Right lobe of liver (tissue), 6 donors: ENCODE results near the gene PKLR. TPM values are rescaled to one million over a fixed set of nuclear protein-coding genes. Genes with fewer than 3 reads are reported as not detected.
"Not testable (repeated sequence)": the region's sequence is repeated elsewhere in the genome, so short reads cannot be mapped to it uniquely, and the experiment has no call there.

Experiments
- ATAC-seq, 4 donors: fragments of 200-7000 bp; cut with Tn5 transposase; one replicate each; pipeline ENCODE4 v1.9.1; 2020; ENCODE audit warnings: mild to moderate bottlenecking in 4 of 4, moderate library complexity in 4 of 4
- DNase-seq, 3 donors: peaks; one replicate each; pipeline ENCODE4 v3.0.0-alpha.2; 2020
- H3K27ac ChIP-seq, 3 donors: fragments of 200-600 bp; one replicate each; pipeline ENCODE4 v1.8.0; 2022
- H3K27me3 ChIP-seq, 2 donors: fragments of 200-600 bp; one replicate each; pipeline ENCODE4 v1.8.0; 2022
- H3K36me3 ChIP-seq, 4 donors: fragments of 200-600 bp; sonication (generic) in 1 of 4; one replicate each; pipeline versions ENCODE4 v1.5.1 to v1.8.0; 2017 to 2022; ENCODE audit warnings: control low read depth in 1 of 4
- H3K4me1 ChIP-seq, 4 donors: fragments of 200-600 bp; sonication (generic) in 1 of 4; one replicate each; pipeline versions ENCODE4 v1.5.1 to v1.8.0; 2017 to 2022; ENCODE audit warnings: control low read depth in 1 of 4
- H3K4me3 ChIP-seq, 3 donors: fragments of 200-600 bp; one replicate each; pipeline ENCODE4 v1.8.0; 2022
- H3K9me3 ChIP-seq, 4 donors: fragments of 200-600 bp; sonication (generic) in 1 of 4; one replicate each; pipeline versions ENCODE4 v1.5.1 to v1.8.0; 2017 to 2022; ENCODE audit warnings: control low read depth in 1 of 4
- CTCF ChIP-seq, 4 donors: fragments of 200-600 bp in 3 of 4; fragments of 450-650 bp in 1 of 4; IDR thresholded peaks; one replicate each; pipeline versions ENCODE4 v1.5.1 to v1.8.0; 2016 to 2022; ENCODE audit warnings: antibody characterized with exemption in 4 of 4, mild to moderate bottlenecking in 2 of 4
- POLR2A ChIP-seq: fragments of 450-650 bp; IDR thresholded peaks from one replicate; pipeline ENCODE4 v1.6.1; 2017; ENCODE audit warnings: antibody characterized with exemption, mild to moderate bottlenecking
- WGBS: methylation state at CpG from one replicate; pipeline ENCODE4 v1.1.6; 2018; ENCODE audit warnings: low coverage, low lambda C conversion rate; ENCODE audit not compliant: insufficient coverage; ENCODE audit errors: missing lambda C conversion rate; 5-methylcytosine and 5-hydroxymethylcytosine counted together
- intact Hi-C, 2 donors: fragments of 100-400 bp; cut with DNase I; formaldehyde crosslinking; loops; one replicate each; pipeline versions ENCODE4 v1.11.2 to v1.14.1; 2022
- total RNA-seq, 6 experiments: library from RNA; depleted of rRNA in 2 of 6; stranded (reverse); fragments of >200 nt in 2 of 6; fragmentation: NEBNext Ultra II Directional in 3 of 6; extraction: Animal tissue kit (Norgen Biotek cat#: 25700) in 3 of 6; gene quantifications; one replicate each; pipeline versions ENCODE4 v1.1.0 to v1.2.4, GENCODE V29; 2016 to 2023
- donor health status: DM: no; HTN: yes; CAD: no.
- donor health status: DM: no; HTN: no; CAD: no.
- donor health status: DM: no; HTN: no; CAD: no.
- donor health status: DM: no; HTN: yes; CAD: no.
- donor health status: DM: no; HTN: yes; CAD: no.

PKLR gene
- total RNA-seq, 6 experiments from 2014 or later: 27.0 to 95.3 (median 36.1) TPM

GRCh38 chr1:155250633-155251449 is 50.4 kb downstream of the PKLR start:
- peak; percentile 83 to 92 (median 87) for ATAC-seq
- peak; percentile 93 to 94 (median 94) for DNase-seq
- intact Hi-C loops: loop anchor here in 1 of 2 donors (5.0 kb wide), 1 partner anchor 76 kb away; no protein-coding TSS in a partner anchor
- TF ChIP-seq POLR2A: no peak
- peak; percentile 99 to 100 (median 100) for TF ChIP-seq CTCF (IDR thresholded peaks at IDR 0.05)
- Histone ChIP-seq H3K4me1 (peaks cover 0 to 16% (median 0%) of the 10 kb centered on the region in 4 donors), H3K27ac (peak overlapping the region in 1 of 3 donors; percentile 47), H3K9me3 (no peaks in the 10 kb centered on the region), H3K4me3 (peak overlapping the region in 1 of 3 donors; percentile 23), H3K36me3 (no peaks in the 10 kb centered on the region), H3K27me3 (no peaks in the 10 kb centered on the region)
- WGBS: 28% methylated on average over 7 of the region's 23 CpGs

GRCh38 chr1:155250246-155250632 is 51.0 kb downstream of the PKLR start:
- ATAC-seq: no peak
- TF ChIP-seq CTCF (IDR thresholded peaks at IDR 0.05): no peak
- TF ChIP-seq POLR2A: no peak
- no peak for DNase-seq
- H3K4me3 ChIP-seq: peak overlapping the region in 1 of 3 donors; percentile 23
- H3K4me1 ChIP-seq: peaks cover 0 to 16% (median 0%) of the 10 kb centered on the region in 4 donors
- no peaks in the 10 kb centered on the region for H3K27me3 ChIP-seq
- no peaks in the 10 kb centered on the region for H3K36me3 ChIP-seq
- intact Hi-C loops: loop anchor here in 1 of 2 donors (5.0 kb wide), 1 partner anchor 77 kb away; no protein-coding TSS in a partner anchor
- H3K9me3 ChIP-seq: no peaks in the 10 kb centered on the region
- 0% methylated on average over 2 of the region's 28 CpGs for WGBS
- H3K27ac ChIP-seq: peak overlapping the region in 1 of 3 donors; percentile 47

- ATAC-seq (no peak), DNase-seq (no peak)
- peaks cover 0 to 2% (median 0%) of the 10 kb centered on the region in 4 donors for H3K9me3 ChIP-seq
- H3K4me1 ChIP-seq: peaks cover 0 to 8% (median 2%) of the 10 kb centered on the region in 4 donors
- intact Hi-C loops: no loop called here
- no peaks in the 10 kb centered on the region for H3K36me3 ChIP-seq
- no peak overlapping the region for H3K27ac ChIP-seq
- H3K27me3 ChIP-seq: no peaks in the 10 kb centered on the region
- TF ChIP-seq CTCF (IDR thresholded peaks at IDR 0.05) (no peak), POLR2A (no peak)
- WGBS: 84% methylated on average over 14 of the region's 26 CpGs
- H3K4me3 ChIP-seq: no peak overlapping the region
These were observed 53.3 kb downstream of the PKLR start for GRCh38 chr1:155247667-155248553.

GRCh38 chr1:155246796-155247195 is 54.4 kb downstream of the PKLR start:
- intact Hi-C loops, H3K9me3 ChIP-seq, ATAC-seq, H3K27ac ChIP-seq, H3K4me3 ChIP-seq, H3K36me3 ChIP-seq, DNase-seq, H3K4me1 ChIP-seq, H3K27me3 ChIP-seq: not testable (repeated sequence)
- 86% methylated on average over 3 of the region's 3 CpGs for WGBS
